Stimulated activated CD4-positive, alpha-beta T cell treated with anti-CD3 and anti-CD28 coated beads, Interleukin-1b, Interleukin-23, amount 100 ng/mL, for 1 hour (primary cell): ENCODE results near the gene PDE4D.

ENCODE experiments used
- DNase-seq, 2 donors: peaks; one replicate each; pipeline ENCODE4 v3.0.0-alpha.2; 2020; ENCODE audit warnings: low read depth in 2 of 2

The PDE4D gene

GRCh38 chr5:59142927-59143326 is 750.6 kb downstream of the PDE4D start:
- DNase-seq = no peak

GRCh38 chr5:59142138-59142537 is 751.4 kb downstream of the PDE4D start:
- DNase-seq = no peak

- DNase-seq = no peak
Observed at GRCh38 chr5:59140133-59140532, 753.4 kb downstream of the PDE4D start.

GRCh38 chr5:59139695-59140094 is 753.8 kb downstream of the PDE4D start:
- no peak for DNase-seq

- no peak for DNase-seq
Observed at GRCh38 chr5:59138509-59138908, 755.0 kb downstream of the PDE4D start.

GRCh38 chr5:59137846-59138245 is 755.7 kb downstream of the PDE4D start:
- no peak for DNase-seq

GRCh38 chr5:59136549-59136948 is 757.0 kb downstream of the PDE4D start:
- no peak for DNase-seq

- DNase-seq = no peak
Observed at GRCh38 chr5:59134471-59135163, 758.9 kb downstream of the PDE4D start.

- no peak for DNase-seq
Observed at GRCh38 chr5:59133764-59134261, 759.7 kb downstream of the PDE4D start.

GRCh38 chr5:59132131-59132530 is 761.4 kb downstream of the PDE4D start:
- DNase-seq = no peak

- no peak for DNase-seq
Observed at GRCh38 chr5:59130431-59130830, 763.1 kb downstream of the PDE4D start.

GRCh38 chr5:59128646-59129290 is 764.8 kb downstream of the PDE4D start:
- DNase-seq = no peak

- no peak for DNase-seq
Observed at GRCh38 chr5:59126708-59127573, 766.6 kb downstream of the PDE4D start.

- DNase-seq = no peak
Observed at GRCh38 chr5:59126016-59126707, 767.4 kb downstream of the PDE4D start.

- DNase-seq = no peak
Observed at GRCh38 chr5:59125011-59125961, 768.2 kb downstream of the PDE4D start.

- no peak for DNase-seq
Observed at GRCh38 chr5:59123595-59124561, 769.6 kb downstream of the PDE4D start.

- DNase-seq = no peak
Observed at GRCh38 chr5:59119480-59119879, 774.0 kb downstream of the PDE4D start.

- DNase-seq = no peak
Observed at GRCh38 chr5:59117320-59117719, 776.2 kb downstream of the PDE4D start.

GRCh38 chr5:59116231-59116865 is 777.2 kb downstream of the PDE4D start:
- DNase-seq = no peak
